Tibial artery (tissue), 4 donors: ENCODE measurements around the gene DAND5.

Source experiments
- DNase-seq, 2 donors: peaks; one replicate each; pipeline ENCODE4 v3.0.0-alpha.2; 2019
- H3K27ac ChIP-seq, 2 donors: fragments of 200-600 bp; sonication (generic) in 1 of 2; 1 replicate in 1 of 2; 2 replicates in 1 of 2; pipeline ENCODE4 v1.5.1; 2018 to 2019; ENCODE audit warnings: mild to moderate bottlenecking in 1 of 2
- H3K27me3 ChIP-seq, 2 donors: fragments of 200-600 bp; sonication (generic) in 1 of 2; one replicate each; pipeline versions ENCODE4 v1.5.1 to v1.6.0; 2016 to 2019
- H3K36me3 ChIP-seq, 3 donors: fragments of 200-600 bp; sonication (generic) in 2 of 3; one replicate each; pipeline ENCODE4 v1.5.1; 2016 to 2019; ENCODE audit warnings: mild to moderate bottlenecking in 2 of 3
- H3K4me1 ChIP-seq, 4 donors: fragments of 200-600 bp; sonication (generic) in 2 of 4; 1 replicate in 3 of 4; 2 replicates in 1 of 4; pipeline ENCODE4 v1.5.1; 2016 to 2019
- H3K4me3 ChIP-seq, 2 donors: fragments of 200-600 bp; sonication (generic) in 1 of 2; 1 replicate in 1 of 2; 2 replicates in 1 of 2; pipeline ENCODE4 v1.5.1; 2018 to 2019; ENCODE audit warnings: mild to moderate bottlenecking in 2 of 2
- H3K9me3 ChIP-seq, 3 donors: fragments of 200-600 bp; sonication (generic) in 1 of 3; one replicate each; pipeline ENCODE4 v1.5.1; 2016 to 2019
- CTCF ChIP-seq, 2 experiments: fragments of 200-600 bp in 1 of 2; fragments of 450-650 bp in 1 of 2; IDR thresholded peaks; one replicate each; pipeline ENCODE4 v1.5.1; 2017 to 2019; ENCODE audit warnings: antibody characterized with exemption in 2 of 2, mild to moderate bottlenecking in 1 of 2, moderate library complexity in 1 of 2
- intact Hi-C: fragments of 100-400 bp; cut with DNase I; formaldehyde crosslinking; loops from one replicate; pipeline ENCODE4 v1.15.0; 2023; ENCODE audit warnings: low total_unique reads

The DAND5 gene

GRCh38 chr19:12937927-12938778 is 31.2 kb upstream of the DAND5 start, which contains the start of gene CALR:
TSS of gene CALR (plus strand) at chr19:12938609. CDS start at chr19:12938680, 71 bp downstream.
- intact Hi-C loops: no loop called here
- DNase-seq: peak; percentile 100
- Histone ChIP-seq H3K4me3 (peak within 1 kb of the TSS; percentile 91), H3K9me3 (no peaks in the 10 kb centered on the region), H3K27ac (peak within 1 kb of the TSS; percentile 92 to 93), H3K36me3 (peaks cover 29 to 34% (median 31%) of the 10 kb centered on the region in 3 donors), H3K27me3 (no peaks in the 10 kb centered on the region), H3K4me1 (peaks cover 0 to 45% (median 35%) of the 10 kb centered on the region in 4 donors)
- no peak for TF ChIP-seq CTCF (IDR thresholded peaks at IDR 0.05)

- intact Hi-C loops: no loop called here
- H3K27me3 ChIP-seq: no peaks in the 10 kb centered on the region
- no peaks in the 10 kb centered on the region for H3K9me3 ChIP-seq
- H3K4me1 ChIP-seq: peaks cover 0 to 44% (median 34%) of the 10 kb centered on the region in 4 donors
- DNase-seq: peak in 1 of 2 donors; percentile 79
- peak overlapping the region; percentile 92 to 93 for H3K27ac ChIP-seq
- peak; percentile 24 to 49 for TF ChIP-seq CTCF (IDR thresholded peaks at IDR 0.05)
- H3K4me3 ChIP-seq: peak overlapping the region; percentile 91
- H3K36me3 ChIP-seq: peaks cover 37 to 43% (median 40%) of the 10 kb centered on the region in 3 donors
These were observed 30.4 kb upstream of the DAND5 start for GRCh38 chr19:12938779-12939601.

- intact Hi-C loops: loop anchor here (10.0 kb wide), 1 partner anchor 55 kb away; the partner anchor contains the start of genes DNASE2 and KLF1
- Histone ChIP-seq H3K4me1 (peaks cover 0 to 44% (median 33%) of the 10 kb centered on the region in 4 donors), H3K27me3 (no peaks in the 10 kb centered on the region), H3K36me3 (peaks cover 43 to 53% (median 45%) of the 10 kb centered on the region in 3 donors), H3K9me3 (no peaks in the 10 kb centered on the region), H3K4me3 (peak overlapping the region; percentile 91), H3K27ac (peak overlapping the region; percentile 92 to 93)
- TF ChIP-seq CTCF (IDR thresholded peaks at IDR 0.05): no peak
- no peak for DNase-seq
These were observed 29.4 kb upstream of the DAND5 start for GRCh38 chr19:12939975-12940423.

- Histone ChIP-seq H3K36me3 (peaks cover 43 to 53% (median 45%) of the 10 kb centered on the region in 3 donors), H3K4me1 (peaks cover 0 to 44% (median 34%) of the 10 kb centered on the region in 4 donors), H3K4me3 (no peak overlapping the region), H3K27me3 (no peaks in the 10 kb centered on the region), H3K9me3 (no peaks in the 10 kb centered on the region), H3K27ac (peak overlapping the region in 1 of 2 donors; percentile 93)
- intact Hi-C loops: loop anchor here (10.0 kb wide), 1 partner anchor 56 kb away; the partner anchor contains the start of genes DNASE2 and KLF1
- no peak for TF ChIP-seq CTCF (IDR thresholded peaks at IDR 0.05)
- no peak for DNase-seq
These were observed 28.5 kb upstream of the DAND5 start for GRCh38 chr19:12940897-12941296.

GRCh38 chr19:12943437-12944044 is 25.8 kb upstream of the DAND5 start:
- H3K36me3 ChIP-seq: peaks cover 51 to 68% (median 56%) of the 10 kb centered on the region in 3 donors
- peak overlapping the region in 1 of 2 donors; percentile 90 for H3K27ac ChIP-seq
- peaks cover 0 to 52% (median 39%) of the 10 kb centered on the region in 4 donors for H3K4me1 ChIP-seq
- intact Hi-C loops: loop anchor here (10.0 kb wide), 1 partner anchor 59 kb away; the partner anchor contains the start of genes DNASE2 and KLF1
- H3K9me3 ChIP-seq: no peaks in the 10 kb centered on the region
- no peak overlapping the region for H3K4me3 ChIP-seq
- no peak for TF ChIP-seq CTCF (IDR thresholded peaks at IDR 0.05)
- no peak for DNase-seq
- H3K27me3 ChIP-seq: no peaks in the 10 kb centered on the region
